DND-41 (cell line): ENCODE measurements around the gene EHMT1.

ENCODE experiments used
- CTCF ChIP-seq: IDR thresholded peaks from 2 replicates; pipeline ENCODE4 v1.5.1; 2012; ENCODE audit warnings: borderline replicate concordance, low read length, moderate library complexity, mild to moderate bottlenecking; ENCODE audit not compliant: poor library complexity, severe bottlenecking; ENCODE audit errors: extremely low read depth
- EZH2 ChIP-seq: IDR thresholded peaks from 3 replicates; pipeline ENCODE4 v1.6.1; 2012; ENCODE audit warnings: borderline replicate concordance, low read depth, mild to moderate bottlenecking, moderate library complexity, low read length, inconsistent platforms; ENCODE audit not compliant: severe bottlenecking

- TF ChIP-seq CTCF (no peak), EZH2 (no peak)
Measured at GRCh38 chr9:137878146-137878941, 259.5 kb downstream of the EHMT1 start.
